GM06990 (cell line): Measurements from ENCODE around the gene TGFA.

Experiments
- DNase-seq: peaks from one replicate; pipeline ENCODE4 v3.0.0-alpha.2; 2011; ENCODE audit not compliant: insufficient read length; ENCODE audit errors: extremely low read depth
- H3K27me3 ChIP-seq: replicated peaks from 2 replicates; pipeline ENCODE4 v1.6.0; 2011; ENCODE audit warnings: low read length; ENCODE audit not compliant: control insufficient read depth, insufficient read depth
- H3K36me3 ChIP-seq: 2 replicates; pipeline ENCODE4 v1.5.1; 2011; ENCODE audit warnings: low read length; ENCODE audit not compliant: control insufficient read depth, insufficient read depth
- H3K4me3 ChIP-seq: replicated peaks from 2 replicates; pipeline ENCODE4 v1.5.1; 2011; ENCODE audit warnings: low read depth, mild to moderate bottlenecking, control low read depth, low read length
- CTCF ChIP-seq: IDR thresholded peaks from 2 replicates; pipeline ENCODE4 v1.5.1; 2011; ENCODE audit warnings: low read length, control low read depth, mild to moderate bottlenecking, inconsistent platforms; ENCODE audit not compliant: insufficient read depth, poor library complexity, severe bottlenecking

The TGFA gene

GRCh38 chr2:70534183-70534836 is 19.3 kb downstream of the TGFA start:
- H3K27me3 ChIP-seq: no peaks in the 10 kb centered on the region
- no peak for DNase-seq
- H3K4me3 ChIP-seq: no peak overlapping the region
- no peaks in the 10 kb centered on the region for H3K36me3 ChIP-seq
- TF ChIP-seq CTCF: no peak

- no peaks in the 10 kb centered on the region for H3K27me3 ChIP-seq
- no peak for TF ChIP-seq CTCF
- no peak overlapping the region for H3K4me3 ChIP-seq
- no peak for DNase-seq
- H3K36me3 ChIP-seq: no peaks in the 10 kb centered on the region
These were observed 21.2 kb downstream of the TGFA start for GRCh38 chr2:70532244-70532935.

- no peaks in the 10 kb centered on the region for H3K36me3 ChIP-seq
- no peaks in the 10 kb centered on the region for H3K27me3 ChIP-seq
- H3K4me3 ChIP-seq: no peak overlapping the region
- TF ChIP-seq CTCF: no peak
- no peak for DNase-seq
These were observed 22.1 kb downstream of the TGFA start for GRCh38 chr2:70531419-70532086.

GRCh38 chr2:70529610-70530009 is 24.0 kb downstream of the TGFA start:
- TF ChIP-seq CTCF: no peak
- Histone ChIP-seq H3K27me3 (no peaks in the 10 kb centered on the region; the same call in 1 of the 2 replicates), H3K4me3 (no peak overlapping the region), H3K36me3 (no peaks in the 10 kb centered on the region)
- DNase-seq: no peak

GRCh38 chr2:70528929-70529328 is 24.7 kb downstream of the TGFA start:
- TF ChIP-seq CTCF: no peak
- Histone ChIP-seq H3K4me3 (no peak overlapping the region), H3K36me3 (no peaks in the 10 kb centered on the region), H3K27me3 (no peaks in the 10 kb centered on the region; the same call in 1 of the 2 replicates)
- DNase-seq: no peak
